Amniotic stem cell (primary cell): Measurements from ENCODE around the gene DYNC1H1.

Experiments used
- DNase-seq: peaks from one replicate; lab custom pipeline; 2025; lab: John Stamatoyannopoulos, UW

Gene DYNC1H1

GRCh38 chr14:101944451-101944850 lies 19.9 kb upstream of the DYNC1H1 start:
- no peak for DNase-seq

DNA sequence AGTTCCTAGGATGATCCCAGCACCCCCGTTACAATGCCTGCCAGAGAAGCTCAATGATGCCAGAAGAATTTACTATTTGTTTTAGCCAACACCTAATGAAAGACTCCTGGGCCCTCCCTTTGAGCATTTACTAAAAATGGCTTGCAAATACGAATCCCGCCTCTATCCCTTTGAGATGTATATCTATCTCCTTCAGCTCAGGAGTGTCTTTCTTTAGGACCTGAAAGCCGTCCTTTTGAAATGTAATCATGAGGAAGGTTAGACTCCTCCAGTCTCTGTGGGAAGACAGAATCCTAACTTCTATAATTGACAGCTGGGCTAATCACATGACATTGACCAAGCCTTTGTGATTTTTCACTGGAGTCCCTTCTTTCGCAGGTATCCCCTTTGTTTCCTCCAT lies 19.2 kb upstream of the DYNC1H1 start:
- DNase-seq, result no peak

DNA sequence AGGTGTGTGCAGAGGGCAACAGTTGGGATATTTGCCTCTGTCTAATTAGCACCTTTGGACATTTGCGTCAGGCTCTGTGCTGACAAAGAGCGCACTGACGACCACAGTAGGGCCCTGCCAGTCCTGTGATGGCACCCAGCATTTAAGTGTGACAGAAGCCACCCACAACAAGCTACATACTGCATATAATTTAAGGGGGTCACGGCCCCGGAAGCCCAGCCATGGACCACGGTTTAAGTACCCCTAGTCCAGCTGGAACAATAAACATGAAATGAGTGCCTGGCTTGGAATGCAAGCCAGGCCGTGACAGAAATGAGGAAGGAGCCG lies 16.8 kb upstream of the DYNC1H1 start:
- no peak for DNase-seq

DNA sequence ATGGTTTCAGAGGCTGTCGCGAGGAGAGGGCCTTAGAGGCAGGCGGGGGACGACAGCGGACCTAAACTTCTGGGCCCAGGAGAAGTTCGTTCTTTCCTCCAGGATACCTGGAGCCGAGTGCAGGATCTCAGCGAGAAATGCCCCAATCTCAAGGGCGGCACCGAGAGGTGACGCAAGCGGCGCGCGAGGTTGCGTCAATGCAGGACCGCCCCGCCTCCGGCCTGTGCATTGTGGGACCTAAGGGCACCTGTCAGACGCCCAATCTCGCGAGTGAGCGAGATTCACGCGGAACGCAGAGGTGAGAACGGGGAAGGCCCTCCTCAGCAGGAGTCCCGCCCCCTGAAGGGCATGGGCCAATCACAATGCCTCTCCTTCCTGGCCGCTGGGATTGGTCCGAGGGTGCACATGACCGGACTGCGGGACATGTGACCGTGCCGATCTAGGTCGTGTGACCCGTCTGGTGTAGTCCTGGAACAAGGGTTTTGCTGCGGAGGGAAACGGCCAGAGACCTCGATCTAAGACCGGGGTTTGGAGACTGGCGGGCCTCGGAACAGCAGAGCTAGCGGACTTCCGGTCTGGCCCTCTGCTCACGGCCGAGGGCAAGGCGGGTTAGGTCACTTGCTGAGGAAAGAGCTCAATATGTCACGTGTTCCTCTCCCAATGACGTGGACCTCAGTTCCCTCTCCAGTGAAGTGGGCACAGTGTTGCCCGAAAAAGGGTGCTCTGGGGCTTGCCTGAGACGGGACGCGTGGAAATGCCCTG lies 16.3 kb upstream of the DYNC1H1 start:
- peak; percentile 98 for DNase-seq

DNA sequence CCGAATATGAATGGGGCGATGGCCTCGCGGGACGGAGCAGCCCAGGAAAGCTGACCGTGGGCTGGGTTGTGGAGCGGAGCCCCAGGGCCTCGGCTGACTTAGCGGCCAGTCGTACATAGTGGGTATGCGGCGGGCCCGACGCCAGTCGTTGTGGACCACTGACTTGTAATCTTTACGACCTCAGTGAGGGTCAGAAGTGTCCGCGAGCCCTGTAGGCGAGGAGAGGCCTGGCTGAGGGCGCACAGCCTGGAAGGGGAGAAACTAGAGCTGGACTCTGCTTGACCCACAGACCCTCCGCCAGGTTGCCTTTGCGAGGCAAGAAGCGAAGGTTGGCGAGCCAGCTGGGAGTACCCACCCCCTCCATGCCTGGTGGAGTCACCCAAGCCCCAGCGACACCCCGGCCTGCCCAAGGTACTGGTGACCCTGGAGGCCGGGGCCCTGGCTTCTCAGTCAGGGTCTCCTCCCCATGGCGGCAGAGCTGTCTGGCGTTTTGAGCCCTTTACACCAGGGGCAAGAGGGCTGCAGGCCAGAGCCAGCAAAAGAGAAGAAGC lies 15.6 kb upstream of the DYNC1H1 start:
- no peak for DNase-seq

GRCh38 chr14:101950100-101950499 lies 14.3 kb upstream of the DYNC1H1 start:
- DNase-seq, result no peak

DNA sequence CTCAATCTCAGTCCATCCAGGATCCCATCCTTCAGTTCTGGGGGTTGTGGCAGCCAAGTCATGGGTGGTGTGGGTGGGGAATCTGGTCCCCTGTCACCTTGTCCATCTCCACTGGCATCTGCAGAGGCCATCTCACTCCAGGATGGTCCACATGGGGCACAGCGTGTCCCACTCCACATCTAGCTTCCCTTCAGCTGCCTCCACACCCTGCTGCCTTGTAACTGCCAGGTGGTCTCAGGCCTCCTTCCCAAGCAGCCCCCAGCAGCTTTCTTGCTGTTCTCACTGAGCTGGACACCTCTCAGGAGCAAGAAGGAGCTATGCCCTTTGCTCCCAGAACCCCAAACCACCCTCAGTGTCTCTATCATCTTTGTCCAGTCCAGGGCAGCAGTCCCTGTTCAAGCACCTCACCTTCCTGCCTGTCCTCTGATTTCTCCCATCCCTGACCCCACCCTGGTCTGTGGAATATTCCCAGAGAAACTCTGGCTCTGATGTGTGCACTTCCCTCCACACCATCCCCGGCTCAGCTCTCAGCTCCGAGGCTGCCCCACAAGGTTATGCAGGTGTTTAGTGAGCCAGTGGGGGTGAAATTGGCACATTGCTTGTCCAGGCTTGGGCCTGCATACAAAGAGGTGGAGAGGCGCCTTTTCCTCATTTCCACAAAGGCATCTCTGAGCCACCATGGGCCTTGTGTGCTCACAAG lies 13.7 kb upstream of the DYNC1H1 start:
- DNase-seq, result no peak

DNA sequence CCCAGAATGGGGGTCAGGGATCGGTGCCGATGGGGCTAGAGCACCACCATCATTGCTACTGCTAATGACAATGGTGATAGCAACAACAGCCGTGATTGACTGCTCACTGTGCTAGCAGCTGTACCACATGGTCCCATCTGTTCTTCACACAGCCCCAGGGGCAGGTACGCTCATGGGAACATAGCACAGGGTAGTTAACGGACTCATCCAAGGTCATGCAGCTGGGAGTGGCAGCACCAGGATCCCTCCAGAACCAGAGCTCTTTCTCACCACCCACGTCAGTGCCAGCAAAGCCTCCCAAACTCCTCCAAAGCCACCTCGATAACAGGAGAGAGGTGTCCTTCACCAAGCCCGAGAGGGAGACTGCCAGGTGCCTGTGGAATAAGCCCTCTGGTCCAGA lies 11.2 kb upstream of the DYNC1H1 start:
- no peak for DNase-seq

DNA sequence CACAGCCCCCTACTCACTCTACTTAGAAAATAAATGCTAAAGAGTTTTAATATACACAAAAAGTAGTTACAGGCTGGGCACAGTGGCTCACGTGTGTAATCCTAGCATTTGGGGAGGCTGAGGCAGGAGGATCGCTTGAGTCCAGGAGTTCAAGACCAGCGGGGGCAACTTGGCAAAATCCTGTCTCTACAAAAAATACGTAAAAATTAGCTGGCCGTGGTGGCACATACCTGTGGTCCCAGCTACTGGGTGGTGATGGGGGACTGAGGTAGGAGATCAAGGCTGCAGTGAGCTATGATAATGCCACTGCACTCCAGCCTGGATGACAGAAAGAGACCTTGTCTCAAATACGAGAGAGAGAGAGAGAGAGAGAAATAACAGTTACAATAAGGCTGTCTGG lies 9.9 kb upstream of the DYNC1H1 start:
- no peak for DNase-seq

GRCh38 chr14:101955695-101956161 lies 8.6 kb upstream of the DYNC1H1 start:
- DNase-seq, result no peak

DNA sequence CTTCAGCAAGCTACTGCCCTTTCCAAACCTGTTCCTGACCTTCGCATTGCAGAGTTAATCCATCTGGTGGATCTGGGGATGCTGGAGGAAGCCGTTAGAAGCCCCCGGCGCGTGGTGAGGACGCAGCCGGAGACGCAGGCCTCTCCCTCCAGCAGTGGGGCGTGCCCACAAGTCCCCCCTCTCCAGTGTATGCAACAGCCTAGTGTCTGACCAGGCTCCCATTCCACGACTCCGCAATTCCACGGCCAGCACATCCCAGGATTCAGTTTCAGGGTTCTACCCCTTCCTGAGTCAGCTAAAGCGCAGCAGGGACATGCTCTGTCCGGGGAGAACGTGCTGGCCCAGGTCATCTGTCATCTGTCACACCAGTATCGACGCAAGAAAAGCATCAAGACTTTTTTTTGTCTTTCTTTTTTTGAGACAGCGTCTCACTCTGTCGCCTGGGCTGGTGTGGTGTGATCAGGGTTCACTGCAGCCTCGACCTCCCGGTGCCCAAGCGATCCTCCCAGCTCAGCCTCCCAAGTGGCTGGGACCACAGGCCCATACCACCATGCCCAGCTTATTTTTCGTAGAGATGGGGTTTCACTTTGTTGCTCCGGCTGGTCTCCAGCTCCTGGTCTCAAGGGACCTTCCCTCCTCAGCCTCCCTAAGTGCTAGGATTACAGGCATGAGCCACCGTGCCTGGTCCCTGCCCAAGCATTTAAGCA lies 8.0 kb upstream of the DYNC1H1 start:
- DNase-seq, result no peak

GRCh38 chr14:101957406-101958234 lies 6.8 kb upstream of the DYNC1H1 start:
- DNase-seq, result no peak

DNA sequence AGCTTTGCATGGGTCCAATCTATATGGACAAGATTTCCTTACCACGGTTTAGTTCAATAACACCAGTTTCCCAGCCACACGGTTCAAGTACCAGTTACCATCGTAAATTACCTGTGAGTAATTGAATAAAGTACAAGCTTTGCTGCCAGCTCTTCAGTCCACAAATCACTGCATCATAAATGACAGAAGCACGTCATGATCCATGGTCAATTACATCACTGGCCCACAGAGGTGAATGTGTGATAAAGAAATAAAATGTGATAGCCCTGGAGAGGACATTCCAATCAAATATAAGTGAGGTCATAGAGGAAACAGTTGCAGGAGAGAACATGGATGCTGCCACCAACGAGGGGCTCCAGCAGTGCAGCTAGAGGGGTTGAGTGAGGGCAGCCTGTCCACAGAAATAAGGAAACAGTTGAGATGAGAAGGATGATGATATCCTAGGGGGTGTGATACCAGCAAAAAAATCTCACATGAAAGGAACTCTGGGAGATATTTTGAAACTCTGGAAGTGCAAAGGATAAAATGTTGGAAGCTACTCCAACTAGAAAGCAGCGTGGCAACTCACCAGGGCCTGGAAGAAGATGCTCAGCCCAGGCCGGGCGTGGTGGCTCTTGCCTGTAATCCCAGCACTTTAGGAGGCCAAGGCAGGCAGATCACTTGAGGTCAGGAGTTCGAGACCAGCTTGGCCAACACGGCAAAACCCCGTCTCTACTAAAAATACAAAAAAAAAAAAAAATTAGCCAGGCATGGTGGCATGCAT lies 5.8 kb upstream of the DYNC1H1 start:
- DNase-seq, result no peak

DNA sequence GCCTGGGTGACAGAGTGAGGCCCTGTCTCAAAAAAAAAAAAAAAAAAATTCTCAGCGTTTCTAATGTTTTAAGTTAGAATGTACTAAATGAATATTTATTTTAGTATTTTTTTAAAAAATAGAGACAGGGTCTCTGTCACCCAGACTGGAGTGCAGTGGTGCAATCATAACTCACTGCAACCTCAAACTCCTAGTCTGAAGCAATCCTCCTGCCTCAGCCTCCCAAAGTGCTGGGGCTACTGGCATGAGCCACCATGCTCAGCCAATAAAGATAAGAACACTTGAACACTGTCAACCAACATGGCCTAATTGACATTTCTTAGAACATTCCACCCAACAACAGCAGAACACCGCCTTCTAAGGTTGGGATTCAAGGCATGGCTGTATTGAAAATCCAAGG lies 5.1 kb upstream of the DYNC1H1 start:
- DNase-seq, result no peak

- no peak for DNase-seq
These were observed 4.1 kb upstream of the DYNC1H1 start for GRCh38 chr14:101960225-101960624.

- DNase-seq, result peak; percentile 42
These were observed 3.2 kb upstream of the DYNC1H1 start for GRCh38 chr14:101961011-101961721.

DNA sequence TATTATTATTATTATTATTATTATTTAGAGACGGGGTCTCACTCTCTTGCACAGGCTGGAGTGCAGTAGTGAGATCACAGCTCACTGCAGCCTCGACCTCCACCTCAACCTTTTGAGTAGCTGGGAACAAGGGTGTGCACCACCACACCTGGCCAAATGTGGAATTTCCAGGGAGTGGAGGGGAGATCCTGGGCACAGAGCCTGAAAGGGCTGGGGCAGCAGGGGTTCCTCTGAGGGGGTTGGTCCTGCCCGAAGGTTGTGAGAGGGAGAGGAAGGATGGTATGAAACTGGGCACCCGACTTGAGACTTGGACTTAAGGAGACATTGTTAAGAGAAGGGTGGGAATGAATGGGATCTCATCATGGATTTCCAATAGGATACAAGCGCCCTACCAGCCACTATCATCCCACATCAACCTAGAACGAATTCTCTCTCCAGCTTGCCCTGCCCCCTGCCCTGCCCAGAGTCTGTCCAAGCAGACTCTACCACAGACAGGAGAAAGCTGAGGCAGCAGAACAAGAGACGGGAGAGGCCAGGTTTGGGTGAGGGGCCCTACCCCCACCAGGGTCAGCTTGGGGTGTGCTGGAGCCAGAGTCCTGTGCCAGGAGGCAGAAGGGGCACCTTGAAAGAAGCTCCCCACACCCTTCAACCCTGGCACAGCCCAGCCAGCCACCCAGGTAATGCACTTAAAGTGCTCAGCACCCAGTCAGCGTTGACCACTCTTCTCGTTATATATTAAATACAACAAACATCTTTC lies 2.4 kb upstream of the DYNC1H1 start:
- DNase-seq, result no peak

DNA sequence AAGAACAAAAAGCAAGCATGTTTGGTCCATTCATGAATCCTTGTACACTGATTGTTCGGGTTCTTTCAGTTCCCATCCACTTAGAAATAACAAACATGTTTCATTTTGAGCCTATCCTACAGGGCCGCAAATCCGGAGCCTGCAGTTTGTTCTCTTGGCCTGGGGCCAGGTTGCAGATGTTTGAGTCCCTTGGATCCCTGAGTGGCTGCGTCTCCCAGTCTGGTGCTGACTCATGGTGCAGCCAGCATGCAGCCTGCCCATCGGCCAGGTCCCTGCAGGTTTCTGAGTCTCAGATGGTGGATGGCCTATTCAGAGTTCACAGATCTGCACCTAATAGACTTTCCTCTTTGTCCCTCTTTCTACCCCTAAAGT lies 1.9 kb upstream of the DYNC1H1 start:
- peak; percentile 71 for DNase-seq

DNA sequence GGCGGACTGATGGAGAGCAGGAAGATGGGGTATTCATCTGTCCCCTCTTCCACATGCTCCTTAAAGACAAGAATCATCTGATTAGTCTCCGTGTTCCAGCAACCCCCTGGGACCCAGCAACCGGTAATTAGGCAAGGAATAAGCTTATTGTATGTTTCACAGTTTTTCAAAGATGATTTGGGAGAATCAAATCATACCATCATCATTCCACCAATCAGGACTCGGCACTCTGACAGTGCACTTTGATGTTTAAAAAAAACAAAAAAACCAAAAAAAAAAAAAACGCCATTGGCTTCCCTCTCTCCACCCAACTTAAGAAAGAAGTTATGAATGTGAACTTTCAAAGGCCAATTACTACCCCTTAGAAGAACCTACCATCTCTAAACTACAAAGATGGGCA lies 1.3 kb upstream of the DYNC1H1 start:
- DNase-seq, result no peak
